ENCODE measurements around the gene BARHL1.
"Not testable (repeated sequence)": the region's sequence is repeated elsewhere in the genome, so short reads cannot be mapped to it uniquely, and the experiment has no call there.

BARHL1 gene

DNA sequence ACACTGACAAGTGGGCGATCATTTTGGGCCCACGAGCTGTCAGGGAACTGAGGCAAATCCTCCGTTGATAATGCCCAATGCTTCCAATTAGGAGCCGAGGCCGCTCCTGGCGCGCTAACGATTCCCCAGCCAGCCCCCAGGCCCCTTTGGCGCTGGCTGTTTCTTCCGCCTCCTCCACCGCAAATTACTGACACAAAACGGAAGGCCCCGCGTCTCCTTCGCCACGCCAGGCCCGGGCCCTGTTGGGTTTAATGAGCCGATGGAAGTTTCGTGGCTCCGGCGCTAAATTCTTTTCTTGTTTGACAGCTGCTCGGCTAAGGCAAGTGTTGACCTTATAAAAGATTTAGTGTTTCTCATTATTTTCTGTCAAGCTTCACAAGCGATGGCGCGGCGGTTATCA is 25.7 kb upstream of the BARHL1 start:
- DNase-seq (ENCODE audit: low read depth in 3 of 3) = no peak

- DNase-seq (ENCODE audit: low read depth in 3 of 3) = no peak
These were observed 25.2 kb upstream of the BARHL1 start for GRCh38 chr9:132557159-132557558.

DNA sequence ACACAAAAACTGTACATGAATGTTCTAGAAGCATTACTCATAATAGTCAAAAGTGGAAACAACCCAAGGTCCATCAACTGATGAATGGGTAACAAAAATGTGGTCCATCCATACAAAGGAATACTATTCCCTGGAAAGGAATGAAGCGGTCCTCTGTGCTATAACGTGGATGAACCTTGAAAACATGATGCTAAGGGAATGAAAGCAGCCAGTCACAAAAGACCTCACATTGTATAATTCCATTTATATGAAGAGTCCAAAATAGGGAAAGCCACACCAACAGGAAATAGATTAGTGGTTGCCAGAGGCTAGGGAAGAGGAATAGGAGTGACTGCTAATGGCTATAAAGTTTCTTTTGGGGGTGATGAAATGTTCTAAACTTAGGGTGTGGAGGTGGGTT is 22.7 kb upstream of the BARHL1 start:
- DNase-seq (ENCODE audit: low read depth in 3 of 3) = no peak

DNA sequence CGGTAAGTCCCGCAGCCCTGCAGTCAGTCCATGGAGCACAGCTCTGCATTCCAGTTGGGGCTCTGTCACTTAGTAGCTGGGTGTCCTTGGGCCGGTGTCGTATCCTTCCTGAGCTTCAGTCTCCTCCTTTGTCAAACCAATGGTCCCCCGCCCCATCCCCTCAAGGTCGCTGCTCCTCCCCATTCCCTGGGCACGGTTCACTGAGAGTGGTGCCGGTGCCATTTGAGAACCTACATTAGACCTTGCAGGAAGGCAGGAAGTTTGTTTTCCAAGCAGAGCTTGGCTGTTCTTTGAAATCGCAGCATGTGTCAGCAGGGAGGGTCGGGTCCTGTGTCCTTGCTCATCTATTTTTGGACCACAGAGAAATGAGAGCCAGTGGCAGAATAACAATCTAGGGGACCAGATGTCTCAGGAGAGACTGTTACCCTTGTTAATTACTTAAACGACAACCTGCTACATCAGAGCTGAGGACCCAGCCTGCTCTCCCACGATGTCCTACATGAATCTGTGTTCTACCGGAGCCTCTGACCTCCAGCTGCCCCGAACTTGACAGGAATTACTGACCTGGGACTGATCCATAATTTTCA is 21.7 kb upstream of the BARHL1 start:
- no peak for DNase-seq (ENCODE audit: low read depth in 3 of 3)

DNA sequence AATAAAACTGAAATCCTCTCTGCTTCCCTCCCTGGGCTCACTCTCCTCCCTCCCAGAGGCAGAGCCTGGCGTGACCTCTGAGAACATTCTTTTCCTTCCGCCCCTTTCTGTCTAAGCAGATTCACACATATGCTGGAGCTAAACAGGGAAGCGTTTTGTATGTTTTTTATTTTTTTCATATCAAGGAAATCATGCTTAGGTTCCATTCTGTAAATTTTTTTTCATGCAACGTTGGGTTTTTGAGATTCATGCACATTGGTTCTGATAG is 20.2 kb upstream of the BARHL1 start:
- DNase-seq (ENCODE audit: low read depth in 3 of 3) = no peak

DNA sequence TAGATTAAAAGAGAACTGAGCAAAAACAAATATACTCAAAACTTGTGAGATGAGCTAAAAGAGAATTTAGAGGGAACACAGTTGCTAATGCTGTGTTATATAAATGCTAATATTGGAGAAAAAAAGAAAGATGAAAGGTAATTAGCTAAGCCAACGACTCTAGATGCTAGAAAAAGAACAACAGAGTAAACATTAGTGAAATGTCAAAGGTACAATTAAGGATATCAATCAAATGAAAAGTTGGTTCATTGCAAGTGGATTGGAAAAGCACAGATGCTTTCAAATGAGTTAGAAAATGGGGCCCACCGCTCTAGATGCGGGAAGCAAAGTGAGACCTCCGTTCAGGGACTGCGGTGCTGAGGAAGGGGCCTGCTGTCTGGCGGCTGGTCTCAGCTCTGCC is 17.9 kb upstream of the BARHL1 start:
- DNase-seq (ENCODE audit: low read depth in 3 of 3) = no peak

- not testable (repeated sequence) for DNase-seq (ENCODE audit: low read depth in 3 of 3)
These were observed 13.6 kb upstream of the BARHL1 start for GRCh38 chr9:132568787-132569186.

- DNase-seq (ENCODE audit: low read depth in 3 of 3) = no peak
These were observed 10.4 kb upstream of the BARHL1 start for GRCh38 chr9:132571806-132572600.

DNA sequence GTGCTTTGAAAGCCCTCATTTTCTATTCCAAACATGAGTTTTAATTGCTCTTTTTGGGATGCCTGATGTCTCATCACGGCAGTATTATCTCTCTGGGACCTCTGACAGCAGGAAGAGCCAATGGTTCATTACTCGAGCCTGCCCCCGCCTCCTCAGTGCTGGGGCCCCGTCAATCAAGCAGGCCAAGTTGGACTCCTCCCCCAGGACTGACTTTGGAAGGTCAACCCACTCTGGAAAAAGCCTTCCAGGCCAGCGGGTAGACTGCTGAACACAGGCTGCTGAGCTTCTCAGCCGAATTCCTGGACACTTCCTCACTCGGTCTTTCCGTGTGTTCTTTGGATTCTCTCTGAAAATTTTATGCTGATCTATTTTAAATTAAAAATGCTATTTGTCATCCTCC is 9.5 kb upstream of the BARHL1 start:
- no peak for DNase-seq (ENCODE audit: low read depth in 3 of 3)

GRCh38 chr9:132575005-132575609 is 7.3 kb upstream of the BARHL1 start:
- DNase-seq (ENCODE audit: low read depth in 3 of 3) = no peak

DNA sequence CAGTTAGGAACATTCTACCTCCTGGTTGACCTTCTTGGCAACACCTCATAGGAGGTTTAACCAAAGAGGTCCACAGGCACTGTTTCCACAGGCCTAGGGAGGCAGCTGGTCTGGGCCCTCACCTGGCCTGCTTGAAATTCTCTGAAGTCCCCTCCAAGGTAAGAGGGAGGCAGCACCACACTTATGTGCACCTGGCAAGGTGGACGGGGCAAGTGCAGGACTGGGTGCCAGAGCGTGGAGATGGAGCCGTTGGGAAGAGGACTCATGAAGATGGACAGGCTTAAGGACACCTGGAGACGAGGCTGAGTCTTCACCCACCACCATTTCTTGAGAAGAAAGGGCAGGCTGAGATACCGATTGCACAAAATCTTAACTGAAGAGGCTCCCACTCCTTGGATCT is 6.6 kb upstream of the BARHL1 start:
- DNase-seq (ENCODE audit: low read depth in 3 of 3) = no peak

DNA sequence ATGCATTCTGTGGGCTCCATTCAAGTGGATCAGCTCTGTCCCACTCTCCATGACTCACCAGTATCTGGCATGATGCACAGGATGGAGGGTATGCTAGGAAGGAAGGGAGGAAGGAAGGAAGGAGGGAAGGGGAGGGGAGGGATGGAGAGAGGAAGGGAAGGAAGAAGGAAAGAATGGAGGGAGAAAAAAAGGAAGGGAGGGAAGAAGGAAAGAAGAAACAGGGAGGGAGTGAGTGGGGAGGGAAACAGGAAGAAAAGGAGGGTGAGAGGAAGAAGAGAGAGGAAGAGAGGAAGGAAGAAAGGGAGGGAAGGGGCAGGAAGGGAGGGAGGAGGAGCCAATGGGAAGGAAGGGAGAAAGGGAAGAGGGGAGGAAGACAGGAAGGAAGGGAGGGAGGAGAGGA is 5.3 kb upstream of the BARHL1 start:
- DNase-seq (ENCODE audit: low read depth in 3 of 3) = no peak

GRCh38 chr9:132578367-132578932 is 4.0 kb upstream of the BARHL1 start:
- DNase-seq (ENCODE audit: low read depth in 3 of 3) = no peak

DNA sequence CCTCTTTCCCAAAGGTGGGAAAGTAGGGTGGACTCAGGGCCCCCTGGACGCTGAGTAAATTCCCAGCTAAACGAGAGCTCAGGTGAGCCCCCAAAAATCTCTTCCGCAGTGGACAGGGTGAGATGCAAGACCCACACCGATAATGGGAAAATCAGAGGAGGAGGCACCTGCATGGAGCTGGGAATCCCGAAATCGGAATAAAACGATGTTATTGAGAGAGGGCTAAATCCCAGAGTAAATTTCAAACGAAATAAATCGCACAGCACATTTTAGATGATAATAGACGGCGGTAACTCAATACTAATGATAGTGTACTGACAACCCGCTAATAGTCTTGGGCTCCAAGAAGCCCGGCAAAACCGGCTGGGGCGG is 3.0 kb upstream of the BARHL1 start:
- no peak for DNase-seq (ENCODE audit: low read depth in 3 of 3)

GRCh38 chr9:132582786-132583583 is 579 bp downstream of the BARHL1 start:
- DNase-seq (ENCODE audit: low read depth in 3 of 3) = no peak

DNA sequence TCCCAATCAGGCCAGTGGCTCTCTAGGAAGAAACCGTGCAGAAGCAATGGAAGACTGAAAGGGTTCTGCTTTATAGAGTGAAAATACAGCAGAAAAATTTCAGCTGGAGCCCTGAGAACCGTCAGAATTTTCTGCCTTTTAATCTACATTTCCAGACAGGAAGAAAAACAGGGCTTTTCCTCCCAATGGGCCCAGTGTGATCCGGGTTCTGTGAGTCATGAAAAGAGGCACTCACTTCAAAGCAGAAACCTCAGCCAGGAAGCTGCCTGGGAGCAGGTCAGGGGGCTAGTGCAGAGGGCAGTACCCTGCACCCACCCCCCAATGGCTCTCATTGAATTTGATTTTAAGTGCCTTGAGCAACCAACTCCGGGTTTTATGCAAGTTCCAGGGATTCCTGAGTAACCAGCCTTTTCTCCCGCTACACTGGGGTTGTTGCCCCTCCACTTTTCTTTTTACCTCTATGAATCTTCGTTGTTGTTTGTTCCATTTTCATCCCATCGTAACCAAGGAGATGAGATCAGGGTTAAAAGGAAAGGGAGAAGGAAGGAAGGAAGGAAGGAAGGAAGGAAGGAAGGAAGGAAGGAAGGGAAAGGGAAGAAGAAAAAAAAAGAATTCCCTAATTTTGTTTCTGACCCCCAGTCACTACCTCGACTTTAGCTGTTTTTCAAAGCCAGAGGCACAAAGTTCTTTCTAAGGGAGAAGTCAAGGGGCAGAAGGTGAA is 1.3 kb downstream of the BARHL1 start:
- DNase-seq (ENCODE audit: low read depth in 3 of 3) = no peak

GRCh38 chr9:132584601-132585560 is 2.5 kb downstream of the BARHL1 start:
- DNase-seq (ENCODE audit: low read depth in 3 of 3) = no peak

DNA sequence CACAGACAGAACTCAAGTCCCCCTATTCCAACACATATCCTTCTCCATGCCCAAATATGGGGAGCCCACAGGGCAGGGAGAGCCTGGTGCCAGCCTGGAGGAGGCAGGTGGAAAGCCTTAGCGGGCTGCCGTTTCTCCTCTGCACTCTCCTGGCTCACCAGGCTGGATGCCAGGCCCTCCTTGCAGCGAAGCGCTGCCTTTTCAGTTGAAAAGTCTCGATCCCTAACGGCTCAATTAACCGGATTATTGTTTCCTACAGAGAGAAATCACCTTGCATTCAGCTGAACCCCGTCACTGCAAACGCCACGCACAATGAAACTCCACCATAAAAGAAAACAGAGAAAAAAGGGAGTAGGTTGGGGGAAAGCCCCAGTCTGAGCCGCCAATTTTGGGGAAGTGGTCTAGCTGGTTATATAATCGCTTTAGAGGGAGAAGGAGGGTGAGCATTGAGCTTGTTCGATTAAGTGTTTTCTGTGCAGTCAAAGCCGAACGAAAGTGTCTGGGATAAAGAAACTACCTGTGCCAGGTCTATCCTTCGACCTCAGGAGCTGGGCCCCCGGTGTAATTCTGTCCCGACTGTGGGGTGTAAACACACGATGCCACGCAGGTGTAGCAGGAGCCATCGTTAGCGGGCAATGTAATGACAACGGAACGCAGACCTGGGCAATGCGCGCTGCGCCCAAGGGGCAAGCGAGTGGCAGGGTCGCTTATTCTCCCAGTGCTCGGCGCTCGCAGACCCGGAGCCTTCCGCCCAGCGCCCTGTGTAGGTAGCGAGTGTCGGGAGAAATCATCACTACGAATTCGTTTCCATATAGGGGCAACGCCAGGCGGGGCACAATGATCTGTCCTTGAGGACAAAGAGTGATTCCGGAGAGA is 3.8 kb downstream of the BARHL1 start:
- DNase-seq (ENCODE audit: low read depth in 3 of 3) = no peak

GRCh38 chr9:132586830-132587591 is 4.6 kb downstream of the BARHL1 start:
- DNase-seq (ENCODE audit: low read depth in 3 of 3) = no peak

Data from stimulated activated CD4-positive, alpha-beta T cell treated with anti-CD3 and anti-CD28 coated beads, TNF-alpha, amount 100 ng/mL, for 4 hours (primary cell).